Duodenal mucosa (tissue), 2 donors: ENCODE data around the gene MYMK.

Source experiments
- H3K27ac ChIP-seq: one replicate; pipeline ENCODE4 v1.7.0; 2013; ENCODE audit warnings: low read depth, low read length
- H3K27me3 ChIP-seq, 2 donors: one replicate each; pipeline ENCODE4 v1.7.0; 2013; ENCODE audit warnings: low read length in 2 of 2, control low read depth in 1 of 2; ENCODE audit not compliant: insufficient read depth in 2 of 2, control insufficient read depth in 1 of 2
- H3K36me3 ChIP-seq, 2 donors: one replicate each; pipeline ENCODE4 v1.7.0; 2013; ENCODE audit warnings: low read length in 2 of 2, control low read depth in 1 of 2; ENCODE audit not compliant: insufficient read depth in 2 of 2, control insufficient read depth in 1 of 2
- H3K4me1 ChIP-seq, 2 donors: one replicate each; pipeline ENCODE4 v1.7.0; 2013; ENCODE audit warnings: low read length in 2 of 2, control low read depth in 1 of 2; ENCODE audit not compliant: insufficient read depth in 2 of 2, control insufficient read depth in 1 of 2
- H3K4me3 ChIP-seq, 2 donors: one replicate each; pipeline ENCODE4 v1.7.0; 2013; ENCODE audit warnings: low read length in 2 of 2, low read depth in 1 of 2
- H3K9ac ChIP-seq, 2 donors: one replicate each; pipeline ENCODE4 v1.7.0; 2013; ENCODE audit warnings: low read length in 2 of 2, low read depth in 1 of 2
- H3K9me3 ChIP-seq, 2 donors: one replicate each; pipeline ENCODE4 v1.7.0; 2013; ENCODE audit warnings: low read length in 2 of 2, control low read depth in 1 of 2; ENCODE audit not compliant: control insufficient read depth in 1 of 2

Gene MYMK

DNA sequence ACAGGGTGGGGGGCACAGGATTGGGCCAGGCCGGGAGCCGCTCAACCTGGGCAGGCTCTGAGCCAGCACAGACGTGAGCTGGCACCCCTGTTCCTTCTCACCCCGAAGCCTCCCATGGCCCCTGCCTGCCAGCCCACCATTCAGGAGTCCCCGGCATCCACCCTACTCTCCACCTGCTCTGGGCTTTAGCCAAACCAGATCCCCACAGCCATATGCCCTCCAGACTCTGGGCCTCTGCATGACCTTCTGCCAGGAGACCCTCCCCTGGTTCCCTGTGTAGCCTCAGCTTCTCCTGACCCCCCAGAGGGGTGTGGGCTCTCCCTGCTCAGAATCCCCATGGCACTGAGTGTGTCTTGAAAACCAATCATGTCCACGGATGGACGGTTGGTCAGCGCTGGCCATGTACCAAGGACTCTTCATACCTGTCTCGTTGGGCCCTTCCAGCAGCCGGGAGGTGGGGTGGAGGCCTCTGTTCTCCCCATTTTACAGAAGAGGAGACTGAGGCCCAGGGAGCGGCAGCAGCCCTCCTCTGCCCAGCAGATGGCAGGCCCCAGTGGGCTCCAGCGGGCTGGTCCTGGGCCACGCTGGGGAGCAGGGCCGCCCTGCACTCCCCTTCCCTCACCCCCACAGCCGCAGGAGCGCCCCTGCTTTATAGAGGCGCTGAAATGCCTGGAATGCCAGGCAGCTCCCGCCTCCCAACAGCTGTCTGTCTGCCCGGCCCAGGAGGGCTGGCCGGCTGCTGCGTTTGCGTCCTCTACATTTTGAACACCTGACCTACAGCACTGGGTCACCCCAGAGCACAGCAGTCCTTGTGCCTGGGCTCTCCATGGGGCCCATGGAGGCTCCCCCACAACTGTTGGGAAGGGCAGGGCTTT lies 3.5 kb upstream of the MYMK start:
- H3K36me3 ChIP-seq, result no peaks in the 10 kb centered on the region
- H3K9ac ChIP-seq, result no peak overlapping the region
- H3K4me3 ChIP-seq, result no peak overlapping the region
- peaks cover 0 to 14% of the 10 kb centered on the region in 2 donors for H3K4me1 ChIP-seq
- H3K27me3 ChIP-seq, result peaks cover 1 to 14% of the 10 kb centered on the region in 2 donors
- no peak overlapping the region for H3K27ac ChIP-seq
- H3K9me3 ChIP-seq, result no peaks in the 10 kb centered on the region

DNA sequence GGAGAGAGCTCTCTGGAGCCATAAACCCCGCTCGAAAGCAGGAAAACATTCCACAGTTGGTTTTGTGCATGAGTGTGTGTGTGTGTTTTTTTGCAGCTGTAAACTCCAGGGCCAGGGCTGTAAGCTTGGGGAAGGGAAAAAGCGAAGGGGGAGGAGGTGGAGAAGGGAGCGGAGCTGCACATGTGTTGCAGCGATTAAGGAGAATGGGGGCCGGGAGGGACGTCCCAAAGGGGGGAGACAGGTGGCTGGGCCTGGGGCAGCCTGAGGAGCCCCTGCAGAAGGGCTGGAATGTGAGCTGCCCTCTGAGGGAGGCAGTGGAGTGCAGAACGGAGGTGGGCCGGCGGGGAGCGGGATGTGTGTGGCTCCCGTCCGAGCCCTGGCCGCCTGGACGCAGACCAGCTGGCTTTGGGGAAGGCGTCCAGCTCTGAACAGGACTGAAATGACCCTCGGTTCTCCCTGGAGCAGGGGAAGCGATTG lies 2.7 kb upstream of the MYMK start:
- Histone ChIP-seq H3K9me3 (no peaks in the 10 kb centered on the region), H3K36me3 (no peaks in the 10 kb centered on the region), H3K27ac (no peak overlapping the region), H3K4me1 (peaks cover 4 to 14% of the 10 kb centered on the region in 2 donors), H3K4me3 (no peak overlapping the region), H3K9ac (no peak overlapping the region), H3K27me3 (peaks cover 0 to 8% of the 10 kb centered on the region in 2 donors)

DNA sequence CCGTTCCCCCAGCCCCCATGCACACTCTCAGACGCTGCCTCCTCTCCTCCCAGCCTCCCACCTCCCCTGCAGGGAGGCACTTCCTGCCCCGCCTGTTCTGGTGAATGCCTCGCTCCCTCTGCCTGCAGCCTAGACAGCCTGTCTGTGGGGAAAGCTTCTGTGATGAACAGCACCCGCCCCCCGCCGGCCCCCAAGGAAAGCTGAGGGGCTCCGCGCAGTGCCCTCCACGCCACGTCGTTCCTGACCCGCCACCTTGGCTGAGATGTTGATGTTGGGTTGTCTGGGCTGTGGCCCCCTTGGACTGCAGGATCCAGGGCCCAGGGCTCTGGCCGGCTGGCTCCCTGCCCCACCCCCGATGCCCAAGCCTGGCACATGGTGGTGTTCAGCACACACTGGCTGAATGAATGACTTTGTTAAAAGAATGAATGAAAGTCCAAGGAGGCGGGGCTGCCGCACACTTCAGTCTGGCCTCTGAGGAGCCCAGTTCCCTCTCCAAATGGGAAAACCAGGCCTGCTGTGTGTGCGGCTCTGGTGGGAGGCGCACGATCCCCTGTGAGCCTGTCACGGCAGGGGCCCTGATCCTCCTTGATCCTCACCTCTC lies 2.1 kb upstream of the MYMK start:
- no peaks in the 10 kb centered on the region for H3K9me3 ChIP-seq
- H3K4me1 ChIP-seq, result peaks cover 4 to 19% of the 10 kb centered on the region in 2 donors
- H3K27ac ChIP-seq, result no peak overlapping the region
- peaks cover 0 to 8% of the 10 kb centered on the region in 2 donors for H3K27me3 ChIP-seq
- H3K4me3 ChIP-seq, result no peak overlapping the region
- no peaks in the 10 kb centered on the region for H3K36me3 ChIP-seq
- H3K9ac ChIP-seq, result no peak overlapping the region

DNA sequence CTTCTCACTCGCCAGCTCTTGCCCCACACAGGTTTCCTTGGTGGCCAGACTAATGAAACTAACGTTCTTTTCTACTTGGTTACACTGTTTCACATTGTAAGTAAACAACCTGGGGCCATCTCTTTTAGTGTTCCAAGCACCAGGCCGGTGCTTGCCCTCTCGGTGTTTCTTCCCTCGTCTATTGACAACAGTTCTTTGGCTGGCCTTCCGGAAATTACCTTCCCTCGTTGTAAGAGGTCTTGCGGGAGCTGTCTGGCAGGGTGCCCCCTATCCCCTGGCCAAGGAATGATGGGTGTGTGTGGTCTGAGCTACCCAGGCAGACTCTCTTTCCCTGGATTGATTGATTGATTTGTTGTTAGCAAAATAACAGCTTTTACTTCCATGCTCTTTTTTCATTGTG lies 918 bp upstream of the MYMK start:
- H3K4me1 ChIP-seq, result peaks cover 4 to 19% of the 10 kb centered on the region in 2 donors
- H3K27me3 ChIP-seq, result peaks cover 0 to 8% of the 10 kb centered on the region in 2 donors
- H3K36me3 ChIP-seq, result no peaks in the 10 kb centered on the region
- H3K9me3 ChIP-seq, result no peaks in the 10 kb centered on the region
- no peak overlapping the region for H3K4me3 ChIP-seq
- no peak overlapping the region for H3K27ac ChIP-seq
- no peak overlapping the region for H3K9ac ChIP-seq

- Histone ChIP-seq H3K27me3 (no peaks in the 10 kb centered on the region), H3K9ac (no peak overlapping the region), H3K4me1 (peaks cover 4 to 19% of the 10 kb centered on the region in 2 donors), H3K9me3 (no peaks in the 10 kb centered on the region), H3K4me3 (no peak overlapping the region), H3K27ac (no peak overlapping the region), H3K36me3 (no peaks in the 10 kb centered on the region)
Observed at GRCh38 chr9:133524146-133524545, 613 bp downstream of the MYMK start.

GRCh38 chr9:133523106-133523505 lies 1.7 kb downstream of the MYMK start:
- Histone ChIP-seq H3K9ac (no peak overlapping the region), H3K9me3 (no peaks in the 10 kb centered on the region), H3K27ac (no peak overlapping the region), H3K4me3 (no peak overlapping the region), H3K27me3 (no peaks in the 10 kb centered on the region), H3K36me3 (no peaks in the 10 kb centered on the region), H3K4me1 (peaks cover 4 to 15% of the 10 kb centered on the region in 2 donors)

- H3K36me3 ChIP-seq, result no peaks in the 10 kb centered on the region
- H3K9ac ChIP-seq, result no peak overlapping the region
- no peaks in the 10 kb centered on the region for H3K9me3 ChIP-seq
- no peak overlapping the region for H3K27ac ChIP-seq
- H3K27me3 ChIP-seq, result no peaks in the 10 kb centered on the region
- peaks cover 4 to 11% of the 10 kb centered on the region in 2 donors for H3K4me1 ChIP-seq
- H3K4me3 ChIP-seq, result no peak overlapping the region
Observed at GRCh38 chr9:133522073-133522910, 2.5 kb downstream of the MYMK start.

GRCh38 chr9:133521122-133522072 lies 3.4 kb downstream of the MYMK start:
- Histone ChIP-seq H3K27me3 (no peaks in the 10 kb centered on the region), H3K4me1 (peaks cover 4 to 5% of the 10 kb centered on the region in 2 donors), H3K9me3 (no peaks in the 10 kb centered on the region), H3K27ac (no peak overlapping the region), H3K4me3 (no peak overlapping the region), H3K36me3 (no peaks in the 10 kb centered on the region), H3K9ac (no peak overlapping the region)

GRCh38 chr9:133520121-133520835 lies 4.5 kb downstream of the MYMK start:
- Histone ChIP-seq H3K9ac (no peak overlapping the region), H3K4me3 (no peak overlapping the region), H3K9me3 (no peaks in the 10 kb centered on the region), H3K4me1 (peaks cover 4 to 5% of the 10 kb centered on the region in 2 donors), H3K27ac (no peak overlapping the region), H3K27me3 (no peaks in the 10 kb centered on the region), H3K36me3 (no peaks in the 10 kb centered on the region)
